NCI-H187 treated with DMSO at 0.1 percent for 48 hours (cell line): ENCODE results near the gene CCNK.

ENCODE experiments used
- DNase-seq: peaks from one replicate; lab custom pipeline; 2025; lab: John Stamatoyannopoulos, UW

The CCNK gene

GRCh38 chr14:99480917-99481744 lies at the start of gene CCNK:
TSS of gene CCNK (plus strand) at chr14:99481409. CDS start at chr14:99492678, 11,269 bp downstream.
- peak; percentile 97 for DNase-seq

GRCh38 chr14:99431986-99432385 lies 49.2 kb upstream of the CCNK start:
- no peak for DNase-seq

- DNase-seq: no peak
These were observed 48.7 kb upstream of the CCNK start for GRCh38 chr14:99432485-99432884.

- DNase-seq: no peak
These were observed 45.9 kb upstream of the CCNK start for GRCh38 chr14:99435327-99435726.

DNA sequence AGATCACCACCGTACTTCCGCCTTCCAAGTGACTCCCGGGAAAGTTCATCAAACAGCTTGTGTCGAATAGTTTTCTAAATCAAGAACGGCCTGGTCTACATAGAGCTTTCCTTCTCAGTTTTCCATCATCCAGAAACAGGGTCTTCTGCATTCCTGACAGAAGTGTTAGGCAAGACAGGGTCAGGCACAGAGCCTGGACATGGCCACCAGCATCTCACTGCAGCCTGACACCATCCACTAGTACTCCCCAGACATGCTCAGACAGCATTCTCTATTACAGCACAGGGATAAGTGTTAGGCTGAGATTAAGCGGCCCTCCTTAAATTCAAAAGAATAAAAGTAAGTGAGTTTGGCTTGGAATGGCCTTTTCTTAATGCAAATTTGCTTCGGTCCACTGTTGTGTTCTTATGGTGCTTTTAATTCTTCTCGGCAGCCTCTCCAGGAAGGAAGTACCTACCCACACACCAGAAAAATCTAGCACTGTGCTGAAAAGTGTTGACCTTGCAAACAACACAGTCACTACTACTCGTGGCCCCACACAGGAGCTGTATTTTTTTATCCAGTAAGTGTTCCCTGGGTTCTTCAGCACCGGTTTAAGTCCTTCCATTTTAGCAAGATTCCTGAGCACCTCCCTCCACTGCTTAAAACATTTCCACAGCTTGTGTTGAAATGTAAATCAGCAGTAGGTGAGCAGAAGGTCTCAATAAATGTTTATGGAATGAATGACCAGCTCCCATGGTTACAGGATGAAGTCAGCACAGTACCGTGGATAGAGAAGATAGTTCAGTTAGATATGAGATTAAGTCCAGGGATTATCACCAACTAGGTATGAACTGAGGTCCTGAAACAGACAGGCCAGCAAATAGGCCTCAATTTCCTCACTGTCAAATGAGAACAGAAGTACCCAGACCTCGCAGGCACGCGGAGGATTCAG lies 44.7 kb upstream of the CCNK start:
- no peak for DNase-seq

GRCh38 chr14:99437706-99438105 lies 43.5 kb upstream of the CCNK start:
- no peak for DNase-seq

- no peak for DNase-seq
These were observed 40.9 kb upstream of the CCNK start for GRCh38 chr14:99440278-99440677.

DNA sequence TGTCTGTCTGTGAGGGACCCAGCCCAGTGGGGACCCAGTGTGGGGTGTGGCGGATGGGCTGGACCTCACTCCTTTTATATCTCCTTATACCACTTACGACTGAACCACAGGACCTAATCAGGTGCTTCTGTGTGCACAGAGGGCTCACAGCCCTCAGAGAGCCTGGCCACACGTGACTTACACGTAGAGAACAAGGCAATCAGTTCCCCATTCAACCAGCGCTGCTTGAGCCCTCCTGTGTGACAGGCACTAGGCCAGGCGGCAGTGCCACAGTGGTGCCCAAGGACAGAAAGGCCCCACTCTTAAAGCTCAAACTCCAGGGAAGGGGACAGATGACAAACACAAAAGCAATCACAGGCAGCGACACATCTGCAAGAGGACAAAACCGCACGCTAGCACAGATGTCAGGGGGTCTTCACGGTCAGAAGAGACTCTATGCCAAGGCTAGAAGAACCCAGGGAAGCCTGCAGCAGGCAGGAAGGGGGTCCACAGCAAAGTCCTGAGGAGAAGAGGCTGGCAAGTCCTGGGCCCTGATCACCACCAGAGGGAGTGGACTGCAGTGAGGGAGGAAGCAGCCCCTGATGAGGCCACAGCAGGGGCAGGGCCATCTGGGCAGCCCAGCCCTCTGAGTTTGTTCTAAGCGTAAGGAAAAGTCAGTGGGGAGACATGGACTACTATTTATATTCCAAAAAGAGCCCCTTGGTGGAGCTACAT lies 39.9 kb upstream of the CCNK start:
- no peak for DNase-seq

- DNase-seq: no peak
These were observed 39.3 kb upstream of the CCNK start for GRCh38 chr14:99441918-99442317.

DNA sequence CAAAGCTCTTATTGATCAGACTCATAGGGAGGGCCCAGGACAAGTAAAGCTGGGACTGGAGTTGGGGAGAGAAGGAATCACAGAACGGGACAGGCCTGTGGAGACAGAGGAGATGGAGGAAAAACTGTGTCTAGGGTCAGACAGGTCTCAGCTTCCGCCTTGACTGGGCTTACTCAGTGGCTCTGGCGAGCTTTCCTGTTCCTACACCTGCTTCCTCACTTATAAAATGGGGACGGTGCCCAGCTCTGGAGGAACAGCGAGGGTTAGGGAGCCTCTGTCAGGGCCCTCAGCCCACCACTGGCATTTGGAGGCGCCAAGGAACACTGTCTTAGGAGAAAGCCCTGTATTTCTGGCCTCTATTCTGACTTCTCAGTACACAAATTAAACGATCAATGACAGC lies 35.3 kb upstream of the CCNK start:
- DNase-seq: no peak

GRCh38 chr14:99447739-99448138 lies 33.5 kb upstream of the CCNK start:
- DNase-seq: no peak

- DNase-seq: no peak
These were observed 30.9 kb upstream of the CCNK start for GRCh38 chr14:99450266-99450665.

- DNase-seq: no peak
These were observed 30.0 kb upstream of the CCNK start for GRCh38 chr14:99451234-99451633.

- DNase-seq: no peak
These were observed 28.2 kb upstream of the CCNK start for GRCh38 chr14:99452968-99453367.

DNA sequence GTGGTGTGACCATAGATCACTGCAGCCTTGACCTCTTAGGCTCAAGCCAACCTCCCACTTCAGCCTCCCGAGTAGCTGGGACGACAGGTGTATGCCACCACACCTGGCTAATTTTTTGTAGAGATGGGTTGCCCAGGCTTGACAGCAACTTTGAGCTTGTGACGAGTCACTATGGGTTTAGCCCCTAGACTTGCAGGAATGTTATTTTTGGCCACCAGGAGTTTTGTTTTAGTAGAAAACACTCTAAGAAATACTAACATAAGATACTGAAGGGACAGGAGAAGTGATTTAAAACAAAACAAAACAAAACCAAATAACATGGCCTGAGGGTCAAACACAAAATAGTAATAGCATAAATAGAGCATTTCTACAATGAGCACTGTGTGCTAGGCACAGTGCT lies 27.0 kb upstream of the CCNK start:
- no peak for DNase-seq

DNA sequence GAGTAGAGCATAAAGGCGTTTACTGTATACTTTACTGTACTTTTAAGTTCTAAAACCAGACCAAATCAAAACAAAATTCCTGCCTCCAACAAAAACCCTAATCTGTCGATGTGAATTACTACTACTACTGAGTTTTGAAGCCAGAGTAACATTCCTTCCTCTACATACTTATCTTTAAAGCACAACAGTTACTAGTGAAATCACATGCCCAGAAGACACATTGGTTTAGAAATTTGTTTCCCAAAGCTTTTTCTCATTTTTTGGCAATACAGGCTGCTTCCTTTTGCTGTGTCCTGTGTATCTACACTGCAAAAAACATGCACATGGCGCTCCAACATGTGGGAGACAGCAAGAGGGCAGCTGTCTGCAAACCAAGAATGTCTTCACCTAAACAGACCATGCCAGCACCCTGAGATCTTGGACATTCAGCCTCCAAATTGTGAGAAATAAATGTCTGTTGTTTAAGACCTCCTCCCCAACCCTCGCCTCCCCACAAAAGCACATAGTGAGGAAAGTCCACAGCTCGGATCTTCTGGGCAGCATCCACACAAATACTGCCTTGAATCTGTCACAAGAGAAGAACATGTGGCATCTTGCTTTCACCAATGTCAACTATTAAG lies 21.6 kb upstream of the CCNK start:
- no peak for DNase-seq

GRCh38 chr14:99460793-99461192 lies 20.4 kb upstream of the CCNK start:
- DNase-seq: no peak

- DNase-seq: no peak
These were observed 19.7 kb upstream of the CCNK start for GRCh38 chr14:99461411-99462085.

DNA sequence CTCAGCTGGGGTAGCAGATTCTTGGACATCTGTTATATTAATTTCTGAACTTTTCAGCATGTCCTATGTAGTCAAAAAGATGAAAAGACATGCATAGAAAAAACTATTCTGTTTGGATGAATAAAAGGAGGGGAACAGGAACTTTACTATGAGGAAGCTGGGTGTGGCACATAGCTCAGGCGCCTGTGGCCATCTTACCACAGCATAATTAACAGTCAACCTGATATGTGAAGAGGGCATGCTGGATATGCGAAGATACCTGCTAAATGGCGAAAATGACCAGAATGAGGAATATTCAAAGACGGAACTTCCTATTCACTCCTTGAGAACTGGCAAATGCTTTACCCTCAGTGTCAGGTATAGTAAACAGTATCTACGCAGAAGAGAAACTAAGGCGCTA lies 19.0 kb upstream of the CCNK start:
- DNase-seq: no peak

- no peak for DNase-seq
These were observed 17.2 kb upstream of the CCNK start for GRCh38 chr14:99463974-99464373.

DNA sequence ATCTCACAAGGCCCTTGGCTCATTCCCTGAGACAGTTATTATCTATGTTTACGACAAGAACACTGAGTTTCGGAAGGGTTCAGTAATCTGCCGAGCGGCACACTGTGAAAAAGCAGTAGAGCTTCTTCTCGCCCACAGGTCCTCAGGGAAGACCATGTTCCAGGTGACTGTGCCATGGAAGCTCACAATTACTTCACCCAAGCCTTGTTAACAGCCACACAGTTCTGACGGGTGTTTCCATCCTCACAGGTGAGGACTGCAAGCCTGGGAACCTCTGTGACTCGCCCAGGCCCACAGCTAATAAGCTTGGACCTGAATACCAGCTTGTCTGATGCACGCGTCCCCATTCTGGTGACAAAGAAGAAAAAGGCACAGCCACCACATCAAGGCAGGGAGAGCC lies 15.9 kb upstream of the CCNK start:
- no peak for DNase-seq
